Stimulated activated CD8-positive, alpha-beta memory T cell treated with anti-CD3 and anti-CD28 coated beads, Interleukin-7, amount 100 ng/mL, for 4 hours (primary cell): ENCODE results near the gene GCC1.

ENCODE experiments used
- DNase-seq, 2 donors: peaks; one replicate each; pipeline ENCODE4 v3.0.0-alpha.2; 2020; ENCODE audit warnings: low read depth in 2 of 2

Gene GCC1, protein sequence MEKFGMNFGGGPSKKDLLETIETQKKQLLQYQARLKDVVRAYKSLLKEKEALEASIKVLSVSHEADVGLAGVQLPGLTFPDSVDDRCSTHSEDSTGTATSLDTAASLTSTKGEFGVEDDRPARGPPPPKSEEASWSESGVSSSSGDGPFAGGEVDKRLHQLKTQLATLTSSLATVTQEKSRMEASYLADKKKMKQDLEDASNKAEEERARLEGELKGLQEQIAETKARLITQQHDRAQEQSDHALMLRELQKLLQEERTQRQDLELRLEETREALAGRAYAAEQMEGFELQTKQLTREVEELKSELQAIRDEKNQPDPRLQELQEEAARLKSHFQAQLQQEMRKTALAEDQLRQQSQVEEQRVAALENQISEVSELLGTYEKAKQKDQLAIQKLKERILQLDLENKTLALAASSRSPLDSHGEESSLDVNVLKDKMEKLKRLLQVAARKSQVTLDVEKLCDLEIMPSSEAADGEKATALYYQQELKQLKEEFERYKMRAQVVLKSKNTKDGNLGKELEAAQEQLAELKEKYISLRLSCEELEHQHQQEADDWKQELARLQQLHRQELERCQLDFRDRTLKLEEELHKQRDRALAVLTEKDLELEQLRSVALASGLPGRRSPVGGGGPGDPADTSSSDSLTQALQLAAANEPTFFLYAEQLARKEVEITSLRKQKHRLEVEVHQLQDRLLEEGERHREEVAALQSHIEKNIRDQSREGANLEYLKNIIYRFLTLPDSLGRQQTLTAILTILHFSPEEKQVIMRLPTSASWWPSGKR

DNA sequence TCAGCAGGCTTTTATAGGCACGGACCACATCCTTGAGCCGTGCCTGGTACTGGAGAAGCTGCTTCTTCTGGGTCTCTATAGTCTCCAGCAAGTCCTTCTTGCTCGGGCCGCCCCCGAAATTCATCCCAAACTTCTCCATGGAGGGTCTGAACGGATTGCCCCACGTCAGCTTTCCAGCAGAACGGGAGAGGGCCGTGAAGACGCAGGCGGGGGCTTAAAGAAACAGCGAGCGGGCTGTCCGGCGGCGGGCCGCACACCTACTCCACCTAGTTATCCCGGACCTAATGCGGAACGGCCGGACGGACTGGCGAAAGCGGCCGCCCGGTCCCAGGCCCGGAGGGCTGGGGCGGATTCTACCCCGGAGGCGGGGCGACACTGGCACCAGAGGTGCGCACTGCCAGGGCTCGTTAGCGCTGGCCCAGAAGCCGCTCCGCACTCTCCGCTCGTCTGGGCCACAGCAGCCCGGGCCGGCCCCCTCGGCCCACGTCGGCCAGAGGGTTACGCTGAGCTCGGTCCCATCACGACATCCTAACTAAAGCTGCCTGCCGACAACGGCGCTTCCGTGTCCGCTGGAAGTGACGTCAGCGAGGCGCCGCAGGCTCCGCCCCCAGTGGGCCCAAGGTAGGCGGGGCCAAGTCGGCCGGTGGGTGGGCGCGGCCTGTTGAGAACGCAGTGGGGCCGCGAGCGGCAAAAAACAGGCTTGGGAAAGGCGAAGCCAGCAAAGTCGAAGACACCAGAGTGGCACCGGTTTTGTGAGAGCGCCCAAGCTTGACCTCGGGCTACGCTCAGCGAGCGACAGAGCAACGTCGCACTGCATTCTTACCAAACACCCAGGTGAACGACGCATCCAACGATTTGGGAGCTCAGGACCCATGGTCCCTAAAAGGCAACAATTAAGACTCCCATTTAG lies at the start of gene GCC1:
Gene GCC1, minus strand, starts transcription at position 553 of the 910 bp plus-strand sequence. Its CDS starts 414 bp downstream, at position 139.
- DNase-seq: peak; percentile 84 to 85

DNA sequence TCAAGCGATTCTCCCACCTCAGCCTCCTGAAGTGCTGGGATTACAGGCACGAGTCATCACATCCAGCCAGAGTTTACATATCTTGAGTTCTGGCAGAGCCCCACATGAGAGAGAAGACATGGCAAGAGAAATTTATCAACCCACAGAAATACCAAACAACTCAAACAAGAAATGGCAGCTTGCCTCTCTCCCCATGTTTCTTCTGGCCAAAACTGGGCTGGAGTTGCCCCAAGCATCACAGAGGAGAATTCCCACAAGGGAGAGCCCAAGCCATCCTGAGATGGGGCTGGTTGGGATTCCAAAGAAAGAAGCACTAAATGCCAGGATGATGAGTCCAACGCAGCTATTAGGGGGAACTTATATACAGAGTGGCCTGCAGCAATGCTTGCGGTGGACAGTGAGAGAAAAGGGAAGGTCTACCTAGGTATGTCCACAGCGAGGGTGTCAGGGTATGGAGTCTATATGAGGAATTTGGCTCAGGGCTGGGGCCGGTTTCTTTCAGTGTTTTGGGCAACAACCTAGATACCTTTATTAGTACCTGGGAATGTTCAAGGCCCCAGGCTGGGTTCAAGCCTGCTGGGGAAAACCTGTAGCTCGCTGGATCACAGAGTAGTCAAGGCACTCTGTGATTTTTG lies 47.0 kb upstream of the GCC1 start:
- no peak for DNase-seq

DNA sequence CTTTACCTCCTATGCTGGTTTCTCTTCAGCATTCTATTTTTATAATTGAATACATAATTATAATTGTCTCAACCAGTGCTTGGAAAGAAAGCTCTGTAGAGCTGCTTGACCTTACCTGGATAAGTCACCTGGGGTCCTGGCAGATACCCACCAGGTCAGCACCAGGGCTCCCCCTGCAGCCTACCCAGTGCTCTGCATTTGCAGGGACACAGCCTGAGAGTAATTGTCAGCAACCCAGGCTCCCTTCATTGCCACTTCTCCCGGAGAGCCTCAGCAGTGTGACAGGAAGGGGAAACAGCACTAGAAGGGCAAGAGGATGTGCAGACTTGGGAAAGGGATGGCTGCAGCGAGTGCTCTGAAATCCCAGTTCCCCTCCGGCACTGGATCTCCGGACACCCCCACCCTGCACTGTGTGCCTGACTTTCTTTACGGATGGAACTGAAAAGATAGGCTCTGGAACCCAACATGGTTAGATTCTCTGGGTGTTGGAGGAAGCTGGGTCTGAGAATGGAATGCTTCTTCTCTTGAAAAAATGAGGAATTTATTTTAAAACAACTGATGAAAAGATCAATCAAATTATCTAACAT lies 44.0 kb upstream of the GCC1 start:
- no peak for DNase-seq

DNA sequence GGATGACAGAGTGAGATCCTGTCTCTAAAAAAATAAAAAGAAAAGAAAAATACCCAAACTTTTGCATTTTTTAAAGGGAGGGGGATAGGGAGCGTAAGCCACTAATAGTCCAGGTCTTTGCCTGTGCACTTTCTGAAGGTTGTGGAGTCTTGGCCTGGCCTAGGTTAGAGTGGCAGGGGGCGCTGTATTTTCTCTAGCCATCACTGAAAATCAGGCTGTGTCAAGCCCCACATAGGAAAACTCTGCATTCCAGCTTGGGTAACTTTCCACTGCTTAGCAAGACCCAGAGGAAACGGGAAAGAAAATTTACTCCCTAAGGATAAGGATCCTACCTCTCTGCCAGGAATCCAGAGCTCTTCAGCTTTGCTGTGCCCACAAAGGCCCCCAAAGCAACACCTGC lies 43.0 kb upstream of the GCC1 start:
- no peak for DNase-seq

DNA sequence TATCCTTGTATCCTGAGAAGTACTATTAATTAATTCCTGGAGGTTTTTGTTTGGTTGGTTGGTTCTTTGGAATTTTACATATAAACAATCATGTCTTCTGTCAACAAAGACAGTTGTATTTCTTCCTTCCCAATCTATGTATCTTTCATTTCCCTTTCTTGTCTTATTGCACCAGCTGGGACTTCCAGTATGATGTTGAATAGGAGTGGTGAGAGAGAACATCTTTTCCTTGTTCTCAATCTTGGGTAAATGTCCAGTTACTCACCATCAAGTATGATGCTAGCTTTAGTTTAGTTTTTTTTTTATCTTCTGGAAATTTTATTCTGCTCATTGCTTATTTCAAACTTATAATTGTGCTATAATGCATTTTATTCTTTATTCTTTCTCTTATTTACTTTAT lies 39.9 kb upstream of the GCC1 start:
- DNase-seq: no peak

DNA sequence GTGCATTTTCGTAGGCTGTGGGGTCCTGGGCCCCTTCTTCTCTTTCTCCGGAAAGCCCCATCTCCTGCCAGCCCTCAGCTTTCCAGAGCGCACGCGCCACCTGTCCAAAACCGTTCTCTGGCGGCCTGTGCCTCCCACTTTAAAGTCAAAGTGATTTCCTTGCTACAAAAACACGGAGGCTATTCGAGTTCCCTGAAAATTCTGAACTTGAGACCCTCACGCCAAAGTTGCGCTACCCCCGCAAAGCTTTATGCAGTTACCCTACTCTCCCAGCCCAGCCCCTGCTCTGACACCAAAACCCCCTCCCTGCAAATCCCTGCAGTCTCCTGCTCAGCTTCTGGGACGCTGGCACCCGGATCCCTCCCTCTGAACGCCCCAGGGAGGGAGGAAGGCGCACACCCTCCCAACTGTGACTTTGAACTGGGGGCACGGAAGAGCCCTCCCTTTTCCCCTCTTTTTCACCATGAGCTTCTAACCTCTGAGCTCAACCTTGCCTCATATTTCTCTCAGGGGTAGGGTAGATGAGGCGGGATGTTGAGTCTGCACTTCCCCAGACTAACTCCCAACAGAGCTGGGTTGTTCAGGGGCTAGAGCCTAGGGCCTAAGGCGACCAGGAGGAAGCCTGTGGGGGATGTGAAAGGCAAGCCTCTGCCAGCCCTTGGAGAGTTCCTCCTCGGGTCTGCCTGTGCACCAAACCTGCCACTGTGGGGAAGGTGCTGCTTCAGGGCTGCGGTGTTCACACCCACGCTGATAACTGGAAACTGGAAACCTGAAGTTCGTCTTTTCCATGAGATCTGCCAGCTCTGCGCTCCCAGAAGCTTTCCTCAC lies 35.2 kb upstream of the GCC1 start:
- DNase-seq: no peak

DNA sequence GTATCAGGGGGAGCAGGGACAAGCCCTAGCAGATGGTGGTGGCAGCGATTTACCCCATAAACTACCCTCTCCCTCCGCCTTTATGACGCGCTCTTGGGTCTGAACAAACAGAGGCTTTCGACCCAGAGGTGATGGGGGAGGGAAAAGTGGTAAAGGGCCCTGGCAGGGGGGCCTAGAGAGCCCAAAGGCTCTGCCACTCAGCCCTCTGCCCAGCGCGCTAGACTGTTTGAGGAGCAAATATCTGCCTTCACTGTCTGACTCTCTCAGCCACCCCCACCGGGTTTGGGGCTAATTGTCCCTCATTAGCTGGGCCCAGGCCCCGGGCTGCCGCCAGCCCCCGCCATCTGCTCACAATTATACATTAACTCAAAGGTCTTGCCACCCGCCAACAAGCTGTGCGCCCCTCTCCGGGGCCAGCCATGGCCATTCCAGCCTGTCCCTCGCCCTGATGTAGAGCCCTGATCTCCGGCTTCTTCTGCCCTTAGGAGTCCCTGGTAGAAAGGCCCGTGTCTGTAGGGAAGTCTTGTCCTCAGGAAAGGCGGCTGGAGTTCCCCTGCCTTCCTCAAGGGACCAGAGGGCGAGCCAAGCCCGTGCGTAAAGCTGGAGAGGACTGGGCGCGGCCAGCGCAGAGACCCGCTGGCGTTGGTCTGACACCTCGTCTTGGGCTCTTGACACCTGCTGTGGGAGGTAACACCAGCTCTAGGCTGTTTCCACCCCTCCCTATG lies 34.4 kb upstream of the GCC1 start:
- DNase-seq: no peak

DNA sequence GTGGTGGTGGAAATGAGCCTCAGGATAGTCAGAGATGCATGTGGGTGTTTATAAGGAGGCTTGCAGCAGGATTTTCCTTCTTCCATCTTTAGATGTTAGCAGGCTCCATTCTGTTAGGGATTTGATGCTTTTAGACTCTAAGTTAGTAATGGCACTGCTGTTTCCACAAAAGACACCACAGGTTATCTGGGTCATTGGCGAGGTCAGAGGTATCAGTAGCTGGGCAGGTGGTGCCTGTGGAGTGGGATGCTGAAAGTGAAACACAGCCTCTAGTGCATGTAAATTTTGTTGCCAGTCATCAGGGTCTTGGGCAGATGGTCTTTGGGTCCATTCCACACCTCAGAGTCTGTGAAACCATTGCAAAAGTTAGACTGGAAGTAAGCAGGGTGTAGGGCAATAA lies 33.4 kb upstream of the GCC1 start:
- DNase-seq: no peak

DNA sequence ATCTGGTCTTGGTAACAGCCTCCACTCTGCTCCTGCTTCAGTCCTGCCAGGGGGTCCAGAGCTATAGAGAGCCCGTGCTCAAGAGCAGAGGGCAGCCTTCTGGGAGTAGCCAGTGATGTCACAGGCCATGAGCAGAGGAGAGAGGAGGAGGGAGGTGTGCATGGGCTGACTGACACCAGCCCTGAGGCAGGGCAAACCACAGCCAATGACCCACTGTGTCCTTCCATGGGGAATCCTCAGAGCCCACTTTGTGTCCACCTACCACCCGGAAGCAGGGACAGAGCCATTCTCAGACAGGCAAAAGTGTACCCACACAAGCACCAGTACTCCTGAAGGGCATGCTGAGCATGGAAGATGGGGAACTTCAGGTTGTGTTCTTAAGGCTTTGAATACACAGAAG lies 32.6 kb upstream of the GCC1 start, which contains the start of gene PAX4:
Gene PAX4, minus strand, starts transcription at position 101 of the 400 bp plus-strand sequence. CDS start 2,214 bp downstream, outside the sequence.
- DNase-seq: no peak

DNA sequence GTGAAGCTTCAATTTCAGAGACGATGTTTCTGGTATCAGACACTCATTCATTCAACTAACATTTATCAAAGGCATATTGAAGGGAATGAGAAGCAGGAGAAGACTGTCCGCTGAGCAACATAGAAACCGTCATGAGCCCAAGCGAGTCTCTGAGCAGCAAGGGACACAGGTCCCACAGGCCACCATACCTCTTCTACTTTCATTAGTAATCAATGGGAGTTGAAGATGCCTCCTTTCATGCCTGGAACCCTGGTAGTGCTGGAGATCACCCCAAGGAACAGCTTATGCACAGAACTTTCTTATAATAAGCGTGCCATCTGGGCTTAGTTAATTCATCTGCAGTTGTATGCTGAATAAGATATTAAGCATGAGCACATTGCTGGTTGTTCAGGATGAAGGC lies 31.3 kb upstream of the GCC1 start:
- no peak for DNase-seq

DNA sequence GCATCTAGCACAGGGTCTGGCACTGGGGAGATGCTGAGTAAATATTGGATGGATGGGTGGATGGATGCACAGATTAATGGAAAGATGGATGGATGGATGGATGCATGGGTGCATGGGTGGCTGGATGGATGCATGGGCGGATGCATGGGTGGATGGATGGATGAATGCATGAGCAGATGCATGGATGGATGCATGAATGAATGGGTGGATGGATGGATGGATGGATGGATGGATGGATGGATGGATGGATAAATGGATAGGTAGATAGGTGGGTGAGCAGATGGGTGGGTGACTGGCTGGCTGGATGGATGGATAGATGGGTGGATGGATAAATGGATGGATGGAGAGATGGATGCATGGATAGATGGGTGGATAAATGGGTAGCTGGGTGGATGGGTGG lies 26.9 kb upstream of the GCC1 start:
- no peak for DNase-seq

DNA sequence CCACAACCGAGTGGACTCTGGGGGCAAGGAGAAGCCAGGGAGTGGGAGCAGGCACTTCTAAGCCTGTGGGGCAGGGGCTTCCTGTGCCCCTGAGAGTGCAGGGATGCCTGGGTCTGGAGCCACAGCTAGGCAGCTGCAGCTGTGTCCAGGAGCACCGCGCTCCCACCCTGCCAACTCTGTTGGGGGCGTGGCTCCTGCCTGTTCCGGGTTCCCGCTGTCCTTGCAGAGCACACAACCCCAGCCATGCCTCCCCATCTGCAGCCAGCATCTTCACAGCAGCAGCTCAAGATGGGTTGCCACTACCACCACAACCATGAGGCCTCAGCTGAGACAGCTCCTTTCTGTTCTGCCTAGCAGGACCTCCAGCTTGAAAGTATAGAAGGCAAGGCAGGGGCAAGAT lies 23.9 kb upstream of the GCC1 start:
- DNase-seq: no peak

DNA sequence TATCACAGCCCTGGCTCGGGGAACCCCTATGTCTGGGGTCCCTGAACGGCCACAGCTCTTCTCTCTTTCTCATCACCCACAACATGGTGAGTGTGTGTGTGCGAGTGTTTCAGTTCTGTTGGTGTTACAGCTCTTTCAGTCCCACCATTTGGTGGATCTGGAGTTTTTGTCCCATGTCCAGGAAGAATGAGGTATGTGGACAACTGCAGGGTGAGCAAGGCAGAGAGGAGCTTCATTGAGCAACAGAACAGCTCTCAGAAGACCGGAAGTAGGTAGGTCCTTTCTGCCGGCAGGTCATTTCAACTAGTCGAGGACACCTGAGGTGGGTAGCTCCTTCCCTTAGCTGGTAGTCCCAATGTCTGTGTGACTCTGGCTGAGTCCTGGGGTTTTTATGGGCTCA lies 23.1 kb upstream of the GCC1 start:
- DNase-seq: no peak

DNA sequence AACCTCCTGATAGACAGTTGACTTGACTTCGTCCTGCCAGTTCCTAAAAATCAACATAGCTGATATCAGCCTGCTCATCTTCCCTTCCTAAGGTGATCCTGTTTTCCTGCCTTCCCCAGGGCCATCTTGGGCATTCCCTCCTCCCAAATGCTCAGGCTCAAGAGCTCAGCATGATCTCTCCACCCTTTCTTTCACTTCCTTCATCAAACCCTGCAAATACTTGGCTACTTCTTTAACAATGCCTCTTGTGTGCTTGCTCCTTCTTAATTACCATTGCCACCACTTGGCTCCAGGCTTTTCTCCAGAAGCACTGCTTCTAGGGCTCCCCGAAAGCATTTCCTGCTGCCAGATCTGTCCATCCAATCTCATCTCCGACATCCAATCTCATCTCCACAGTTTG lies 15.5 kb upstream of the GCC1 start:
- no peak for DNase-seq

DNA sequence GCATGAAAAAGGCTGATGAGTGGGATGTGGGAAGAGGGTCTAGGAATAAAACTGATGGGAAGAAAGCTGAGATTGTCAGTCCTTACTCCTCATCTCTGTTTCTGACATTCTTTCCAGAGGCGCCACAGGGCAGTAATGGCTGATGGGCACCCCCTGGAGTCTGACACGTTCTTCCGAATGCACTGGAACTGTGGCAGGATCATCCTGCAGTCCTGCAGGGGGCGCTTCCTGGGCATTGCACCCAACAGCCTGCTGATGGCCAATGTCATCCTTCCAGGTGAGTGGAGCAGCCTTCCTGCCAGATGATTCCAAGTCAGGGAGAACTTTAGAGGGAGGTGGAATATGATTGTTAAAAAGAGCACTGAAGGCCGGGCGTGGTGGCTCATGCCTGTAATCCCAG lies 12.9 kb upstream of the GCC1 start:
- no peak for DNase-seq

DNA sequence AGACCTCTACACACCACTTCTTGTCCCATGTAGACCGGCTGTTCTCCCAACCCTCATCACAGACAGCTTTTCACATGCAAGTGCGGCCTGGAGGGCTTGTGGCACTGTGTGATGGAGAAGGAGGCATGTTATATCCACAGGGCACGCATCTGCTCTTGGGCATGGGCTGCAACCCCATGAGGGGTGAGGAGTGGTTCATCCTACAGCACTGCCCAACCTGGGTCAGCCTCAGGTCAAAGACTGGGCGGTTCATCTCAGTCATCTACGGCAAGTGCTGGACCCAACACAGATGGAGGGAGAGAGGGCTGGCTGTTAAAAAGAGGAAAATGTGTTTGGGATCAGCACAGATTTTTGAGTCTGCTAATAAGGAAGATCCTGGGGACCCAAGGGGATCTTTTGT lies 10.3 kb upstream of the GCC1 start:
- DNase-seq: no peak

DNA sequence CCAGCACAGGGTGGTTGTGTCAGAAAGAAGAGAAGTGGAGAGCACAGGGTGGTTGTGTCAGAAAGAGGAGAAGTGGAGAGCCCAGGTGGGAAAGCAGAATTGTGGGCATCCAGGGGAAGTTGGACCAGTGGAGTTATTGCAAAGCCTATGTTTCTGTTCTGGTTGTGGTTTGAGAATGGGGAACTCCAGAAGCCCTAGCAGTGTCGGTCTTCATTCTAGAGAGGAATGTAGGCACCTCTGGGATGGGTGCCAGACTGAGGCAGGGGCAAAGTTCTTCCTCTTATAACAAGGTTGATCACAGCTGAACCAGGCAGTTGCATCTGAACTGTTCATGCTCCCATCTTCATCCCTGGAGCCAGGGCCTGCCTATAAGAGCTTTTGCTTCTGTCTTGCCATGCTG lies 9.1 kb upstream of the GCC1 start:
- no peak for DNase-seq

DNA sequence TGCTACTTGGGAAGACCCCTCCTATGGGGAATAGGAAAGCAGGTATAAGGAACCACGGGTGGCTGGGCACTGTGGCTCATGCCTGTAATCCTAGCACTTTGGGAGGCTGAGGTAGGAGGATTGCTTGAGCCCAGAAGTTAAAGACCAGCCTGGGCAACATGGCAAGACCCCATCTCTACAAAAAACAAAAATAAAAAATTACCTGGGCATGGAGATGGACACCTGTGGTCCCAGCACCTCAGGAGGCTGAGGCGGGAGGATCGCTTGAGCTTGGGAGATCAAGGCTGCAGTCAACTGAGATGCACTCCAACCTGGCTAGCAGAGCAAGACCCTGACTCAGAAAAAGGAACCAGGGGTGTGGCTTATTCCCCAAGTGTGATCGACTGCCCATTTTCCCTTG lies 7.2 kb upstream of the GCC1 start:
- DNase-seq: no peak

DNA sequence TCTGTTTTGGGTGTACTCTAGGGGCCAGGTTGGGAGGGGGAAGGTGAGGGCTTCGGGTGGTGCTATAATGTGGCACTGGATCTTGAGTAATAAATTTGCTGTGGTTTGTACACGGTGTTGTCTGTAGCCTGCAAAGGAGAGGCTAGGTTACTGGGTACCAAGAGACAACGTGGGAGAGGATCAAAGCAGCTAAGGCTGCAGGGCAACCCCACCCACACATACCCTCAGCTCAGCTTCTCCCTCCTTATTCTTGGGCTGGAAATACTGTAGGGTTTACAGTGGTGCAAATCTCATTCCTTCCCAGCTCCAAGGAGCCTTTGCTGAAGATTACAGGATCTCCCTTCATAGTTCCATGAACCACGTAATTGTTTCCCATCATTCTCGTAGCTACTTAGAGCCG lies 6.2 kb upstream of the GCC1 start:
- no peak for DNase-seq

DNA sequence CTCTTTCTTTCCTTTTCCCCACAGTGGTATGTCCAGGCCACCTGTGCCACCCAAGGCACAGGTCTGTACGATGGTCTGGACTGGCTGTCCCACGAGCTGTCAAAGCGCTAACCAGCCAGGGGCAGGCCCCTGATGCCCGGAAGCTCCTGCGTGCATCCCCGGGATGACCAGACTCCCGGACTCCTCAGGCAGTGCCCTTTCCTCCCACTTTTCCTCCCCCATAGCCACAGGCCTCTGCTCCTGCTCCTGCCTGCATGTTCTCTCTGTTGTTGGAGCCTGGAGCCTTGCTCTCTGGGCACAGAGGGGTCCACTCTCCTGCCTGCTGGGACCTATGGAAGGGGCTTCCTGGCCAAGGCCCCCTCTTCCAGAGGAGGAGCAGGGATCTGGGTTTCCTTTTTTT lies 5.8 kb upstream of the GCC1 start:
- no peak for DNase-seq
